K562 (cell line): ENCODE data around the gene PLXNB3. TPM values are rescaled to one million over a fixed set of nuclear protein-coding genes. Genes with fewer than 3 reads are reported as not detected.

Source experiments
- E2F1 ChIP-seq: sonication (generic); formaldehyde crosslinking; IDR thresholded peaks from 2 replicates; pipeline ENCODE4 v1.8.1; 2023; ENCODE audit warnings: mild to moderate bottlenecking, missing genetic modification reagents, moderate library complexity
- FOXA3 ChIP-seq, 2 experiments: fragments of 450-650 bp in 1 of 2; sonication (generic) in 1 of 2; formaldehyde crosslinking; IDR thresholded peaks in 1 of 2; conservative IDR thresholded peaks in 1 of 2; 2 replicates each; pipeline versions ENCODE4 v1.4.0 to v1.8.0; 2020 to 2022; ENCODE audit warnings: mild to moderate bottlenecking in 2 of 2, missing genetic modification reagents in 1 of 2
- FUS ChIP-seq: fragments of 200-400 bp; formaldehyde crosslinking; optimal IDR thresholded peaks from 2 replicates; pipeline ENCODE3; 2017; ENCODE audit warnings: low read depth, low read length
- HSF4 ChIP-seq: fragments of 250-450 bp; sonication (Bioruptor Pico); IDR thresholded peaks from 2 replicates; pipeline ENCODE4 v2.1.2; 2022; ENCODE audit warnings: mild to moderate bottlenecking, moderate library complexity, borderline replicate concordance
- KAT8 ChIP-seq: fragments of 450-650 bp; IDR thresholded peaks from 2 replicates; pipeline ENCODE4 v1.6.1; 2016; ENCODE audit warnings: low read depth, mild to moderate bottlenecking
- MED1 ChIP-seq: sonication (generic); formaldehyde crosslinking; IDR thresholded peaks from 2 replicates; pipeline ENCODE4 v1.8.1; 2023; ENCODE audit warnings: missing genetic modification reagents, borderline replicate concordance
- MTA3 ChIP-seq: fragments of 450-650 bp; formaldehyde crosslinking; IDR thresholded peaks from 2 replicates; pipeline ENCODE4 v1.6.1; 2017; ENCODE audit warnings: mild to moderate bottlenecking, borderline replicate concordance
- NFE2 ChIP-seq: IDR thresholded peaks from 2 replicates; pipeline ENCODE4 v1.6.1; 2014; ENCODE audit warnings: antibody characterized with exemption, low read depth
- NFXL1 ChIP-seq: fragments of 450-650 bp; formaldehyde crosslinking; IDR thresholded peaks from 2 replicates; pipeline ENCODE4 v1.4.0; 2021; ENCODE audit warnings: mild to moderate bottlenecking
- NRF1 ChIP-seq, 2 experiments: fragments of 450-650 bp; IDR thresholded peaks in 1 of 2; conservative IDR thresholded peaks in 1 of 2; 2 replicates each; pipeline ENCODE4 v1.6.1; 2014; ENCODE audit warnings: mild to moderate bottlenecking in 2 of 2
- PCBP1 ChIP-seq: fragments of 200-400 bp; formaldehyde crosslinking; IDR thresholded peaks from 2 replicates; pipeline ENCODE4 v1.6.1; 2018; ENCODE audit warnings: mild to moderate bottlenecking, low read depth, low read length; ENCODE audit not compliant: poor library complexity, severe bottlenecking
- POLR2AphosphoS2 ChIP-seq: IDR thresholded peaks from 2 replicates; pipeline ENCODE4 v1.6.1; 2012; ENCODE audit warnings: low read length, improper control_type of control experiment
- PYGO2 ChIP-seq: fragments of 450-650 bp; IDR thresholded peaks from 2 replicates; pipeline ENCODE4 v1.6.1; 2016; ENCODE audit warnings: mild to moderate bottlenecking, missing genetic modification characterization, moderate library complexity, missing compliant biosample characterization
- RBM34 ChIP-seq: fragments of 200-400 bp; formaldehyde crosslinking; IDR thresholded peaks from 2 replicates; pipeline ENCODE4 v1.6.1; 2018; ENCODE audit warnings: low read length, borderline replicate concordance; ENCODE audit not compliant: insufficient read depth
- RFX5 ChIP-seq: IDR thresholded peaks from 2 replicates; pipeline ENCODE4 v1.6.1; 2011; ENCODE audit warnings: low read depth, mild to moderate bottlenecking, improper control_type of control experiment, low read length
- SIN3B ChIP-seq: fragments of 450-650 bp; IDR thresholded peaks from 2 replicates; pipeline ENCODE4 v1.6.1; 2017; ENCODE audit warnings: low read depth, mild to moderate bottlenecking, moderate library complexity
- TARDBP ChIP-seq: fragments of 450-650 bp; IDR thresholded peaks from 2 replicates; pipeline ENCODE4 v1.6.1; 2016
- TCFL5 ChIP-seq: fragments of 250-450 bp; sonication (Bioruptor Pico); conservative IDR thresholded peaks from 2 replicates; pipeline ENCODE4 v1.6.1; 2021; ENCODE audit warnings: mild to moderate bottlenecking, moderate library complexity, matching md5 sums
- ZNF184 ChIP-seq: sonication (generic); formaldehyde crosslinking; IDR thresholded peaks from 2 replicates; pipeline ENCODE4 v1.5.0; 2020; ENCODE audit warnings: missing genetic modification reagents
- ZNF212 ChIP-seq: fragments of 450-650 bp; formaldehyde crosslinking; IDR thresholded peaks from 2 replicates; pipeline ENCODE4 v1.4.0; 2020; ENCODE audit warnings: mild to moderate bottlenecking
- ZNF324 ChIP-seq: fragments of 250-450 bp; sonication (Bioruptor Pico); IDR thresholded peaks from 2 replicates; pipeline ENCODE4 v1.4.0; 2020; ENCODE audit warnings: mild to moderate bottlenecking
- ZNF354B ChIP-seq: fragments of 250-450 bp; sonication (Bioruptor Pico); IDR thresholded peaks from 2 replicates; pipeline ENCODE4 v1.4.0; 2020
- ZNF511 ChIP-seq: sonication (generic); formaldehyde crosslinking; IDR thresholded peaks from 2 replicates; pipeline ENCODE4 v1.8.0; 2022; ENCODE audit warnings: mild to moderate bottlenecking, missing genetic modification reagents
- polyA plus RNA-seq, 8 experiments: library from polyadenylated mRNA; depleted of rRNA in 4 of 8; stranded (reverse) in 5 of 8; unstranded in 3 of 8; fragments of >200 nt; fragmentation: Nextera tagmentation in 2 of 8; fragmentation: Illumina TruSeq in 1 of 8; extraction: Ambion mirVana in 2 of 8; extraction: Trizol in 1 of 8; gene quantifications; 2 replicates each; pipeline versions ENCODE4 v1.2.1 to v1.2.3, GENCODE V29; 2011 to 2014; ENCODE audit warnings: inconsistent platforms in 1 of 8, missing spikeins in 1 of 8
- total RNA-seq, 7 experiments: library from RNA; depleted of rRNA in 6 of 7; stranded (reverse); fragments of >200 nt in 6 of 7; fragmentation: Illumina TruSeq in 2 of 7; extraction: Trizol in 2 of 7; gene quantifications; 2 replicates each; pipeline versions ENCODE4 v1.2.1 to v1.2.3, GENCODE V29; 2011 to 2021; ENCODE audit warnings: low replicate concordance in 1 of 7
- TF ChIP-seq, protein P1 (sequence below): sonication (generic); formaldehyde crosslinking; IDR thresholded peaks from 2 replicates; pipeline ENCODE4 v1.8.0; 2022; ENCODE audit warnings: mild to moderate bottlenecking, missing genetic modification reagents

PLXNB3 gene
- total and polyA plus RNA-seq, 9 of the 15 experiments (the other 6 are each of a cell fraction or from before 2014, with no cell fraction given): 0.22 to 2.0 (median 1.4) TPM; not detected in 2

- TF ChIP-seq TARDBP (no peak), HSF4 (CRISPR knock-in tag) (no peak), ZNF511 (CRISPR knock-in tag) (no peak), MTA3 (peak; percentile 64; the same call in 1 of the 2 replicates), NRF1 (conservative IDR thresholded peaks at IDR 0.05 in 1 of 2, IDR thresholded peaks at IDR 0.05 in 1 of 2) (peak; percentile 14 to 33; a peak in 1 of 4 replicates), KAT8 (no peak), MED1 (no peak), RFX5 (no peak), PCBP1 (no peak), TCFL5 (CRISPR knock-in tag) (no peak), FUS (no peak), E2F1 (CRISPR knock-in tag) (no peak), ZNF184 (CRISPR knock-in tag) (no peak), NFE2 (no peak), ZNF324 (CRISPR knock-in tag) (no peak), POLR2AphosphoS2 (no peak), FOXA3 (CRISPR knock-in tag; conservative IDR thresholded peaks at IDR 0.05 in 1 of 2, IDR thresholded peaks at IDR 0.05 in 1 of 2) (peak in 1 of 2 experiments; percentile 54; a peak in 1 of 4 replicates), NFXL1 (CRISPR knock-in tag) (no peak), PYGO2 (no peak), ZNF212 (CRISPR knock-in tag) (no peak), ZNF354B (CRISPR knock-in tag) (no peak), RBM34 (no peak), SIN3B (no peak)
- TF ChIP-seq, protein P1, sequence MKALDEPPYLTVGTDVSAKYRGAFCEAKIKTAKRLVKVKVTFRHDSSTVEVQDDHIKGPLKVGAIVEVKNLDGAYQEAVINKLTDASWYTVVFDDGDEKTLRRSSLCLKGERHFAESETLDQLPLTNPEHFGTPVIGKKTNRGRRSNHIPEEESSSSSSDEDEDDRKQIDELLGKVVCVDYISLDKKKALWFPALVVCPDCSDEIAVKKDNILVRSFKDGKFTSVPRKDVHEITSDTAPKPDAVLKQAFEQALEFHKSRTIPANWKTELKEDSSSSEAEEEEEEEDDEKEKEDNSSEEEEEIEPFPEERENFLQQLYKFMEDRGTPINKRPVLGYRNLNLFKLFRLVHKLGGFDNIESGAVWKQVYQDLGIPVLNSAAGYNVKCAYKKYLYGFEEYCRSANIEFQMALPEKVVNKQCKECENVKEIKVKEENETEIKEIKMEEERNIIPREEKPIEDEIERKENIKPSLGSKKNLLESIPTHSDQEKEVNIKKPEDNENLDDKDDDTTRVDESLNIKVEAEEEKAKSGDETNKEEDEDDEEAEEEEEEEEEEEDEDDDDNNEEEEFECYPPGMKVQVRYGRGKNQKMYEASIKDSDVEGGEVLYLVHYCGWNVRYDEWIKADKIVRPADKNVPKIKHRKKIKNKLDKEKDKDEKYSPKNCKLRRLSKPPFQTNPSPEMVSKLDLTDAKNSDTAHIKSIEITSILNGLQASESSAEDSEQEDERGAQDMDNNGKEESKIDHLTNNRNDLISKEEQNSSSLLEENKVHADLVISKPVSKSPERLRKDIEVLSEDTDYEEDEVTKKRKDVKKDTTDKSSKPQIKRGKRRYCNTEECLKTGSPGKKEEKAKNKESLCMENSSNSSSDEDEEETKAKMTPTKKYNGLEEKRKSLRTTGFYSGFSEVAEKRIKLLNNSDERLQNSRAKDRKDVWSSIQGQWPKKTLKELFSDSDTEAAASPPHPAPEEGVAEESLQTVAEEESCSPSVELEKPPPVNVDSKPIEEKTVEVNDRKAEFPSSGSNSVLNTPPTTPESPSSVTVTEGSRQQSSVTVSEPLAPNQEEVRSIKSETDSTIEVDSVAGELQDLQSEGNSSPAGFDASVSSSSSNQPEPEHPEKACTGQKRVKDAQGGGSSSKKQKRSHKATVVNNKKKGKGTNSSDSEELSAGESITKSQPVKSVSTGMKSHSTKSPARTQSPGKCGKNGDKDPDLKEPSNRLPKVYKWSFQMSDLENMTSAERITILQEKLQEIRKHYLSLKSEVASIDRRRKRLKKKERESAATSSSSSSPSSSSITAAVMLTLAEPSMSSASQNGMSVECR: no peak
Measured at GRCh38 chrX:153765138-153766079, 1.4 kb downstream of the PLXNB3 start (continued).
